T-helper 22 cell (primary cell): ENCODE data around the gene PMVK.
"Not testable (repeated sequence)": the region's sequence is repeated elsewhere in the genome, so short reads cannot be mapped to it uniquely, and the experiment has no call there.

ENCODE experiments used
- DNase-seq: peaks from one replicate; pipeline ENCODE4 v3.0.0-alpha.2; 2020; ENCODE audit warnings: low read depth

The PMVK gene

GRCh38 chr1:154936555-154937084 is at the start of gene PMVK:
PMVK (minus strand) TSS chr1:154936719; CDS start chr1:154936685, 34 bp downstream.
- peak; percentile 94 for DNase-seq

DNA sequence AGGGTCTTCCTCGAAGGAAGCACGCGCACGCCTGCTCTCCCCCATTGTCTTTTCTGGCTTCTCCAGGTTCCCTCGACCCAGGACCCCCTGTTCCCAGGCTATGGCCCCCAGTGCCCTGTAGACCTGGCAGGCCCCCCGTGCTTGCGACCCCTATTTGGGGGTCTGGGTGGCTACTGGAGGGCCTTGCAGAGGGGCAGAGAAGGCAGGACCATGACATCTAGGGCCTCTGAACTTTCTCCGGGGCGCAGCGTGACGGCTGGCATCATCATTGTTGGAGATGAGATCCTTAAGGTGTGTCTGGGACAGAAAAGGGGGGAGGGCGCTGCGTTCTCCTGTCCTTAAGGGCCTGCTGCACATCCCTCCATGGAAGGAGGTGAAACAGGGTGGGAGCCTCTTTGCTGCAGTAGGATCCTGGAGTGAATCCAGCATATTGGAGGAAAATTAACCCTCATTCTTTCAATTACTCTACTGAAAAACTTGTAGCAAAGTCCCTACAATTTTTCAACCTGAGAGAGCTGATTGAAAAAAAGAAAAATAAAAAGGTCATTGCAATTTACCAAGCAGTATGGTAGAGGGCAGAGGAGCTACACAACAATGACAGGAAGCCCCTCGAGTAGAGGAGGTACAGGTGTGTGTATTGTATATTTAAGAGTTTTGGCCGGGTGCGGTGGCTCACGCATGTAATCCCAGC is 47.4 kb upstream of the PMVK start:
- no peak for DNase-seq

DNA sequence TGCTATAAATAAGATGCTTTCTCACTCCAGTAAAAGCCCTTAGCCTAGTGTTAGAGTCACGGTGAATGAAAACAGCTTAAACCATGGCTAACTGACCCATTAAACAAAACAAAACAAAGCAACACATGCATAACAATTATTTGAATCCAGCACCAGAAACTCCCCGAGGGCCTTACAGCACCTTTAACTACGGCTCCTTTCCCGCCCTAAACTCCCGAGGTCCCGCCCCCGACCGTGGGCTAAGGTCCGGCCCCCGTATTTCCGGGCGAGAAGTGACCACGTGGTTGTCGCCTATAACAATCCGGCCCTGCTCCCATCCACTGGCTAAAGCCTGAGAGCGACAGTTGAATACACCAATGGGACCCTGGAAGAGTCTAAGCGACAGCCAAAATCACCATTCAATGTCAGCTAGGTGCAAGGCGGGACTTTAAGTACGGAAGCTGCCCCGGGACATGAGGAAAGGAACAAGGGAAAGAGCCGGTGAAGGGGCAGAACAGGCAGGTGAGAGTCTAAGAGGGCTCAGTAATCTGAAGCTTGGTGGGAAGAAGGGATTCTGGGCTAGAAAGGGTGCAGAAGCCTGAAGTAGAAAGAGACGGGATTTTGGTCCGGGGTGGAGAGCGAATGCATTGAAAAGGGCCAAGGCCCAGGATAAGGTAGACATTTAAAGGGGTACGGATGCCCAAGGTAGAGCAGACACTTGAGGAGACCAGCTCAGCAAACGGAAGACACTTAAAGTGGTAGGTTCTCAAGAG is 46.6 kb upstream of the PMVK start, which contains the start of gene FLAD1:
Gene FLAD1 (plus strand): TSS at position 448 of the 752 bp plus-strand sequence. CDS start 351 bp downstream, outside the sequence.
- DNase-seq: peak; percentile 96

GRCh38 chr1:154982341-154982740 is 45.8 kb upstream of the PMVK start:
- no peak for DNase-seq

GRCh38 chr1:154978360-154978759 is 41.8 kb upstream of the PMVK start:
- no peak for DNase-seq

GRCh38 chr1:154977762-154978161 is 41.2 kb upstream of the PMVK start:
- not testable (repeated sequence) for DNase-seq

GRCh38 chr1:154975409-154976059 is 39.0 kb upstream of the PMVK start:
- DNase-seq: peak; percentile 41

DNA sequence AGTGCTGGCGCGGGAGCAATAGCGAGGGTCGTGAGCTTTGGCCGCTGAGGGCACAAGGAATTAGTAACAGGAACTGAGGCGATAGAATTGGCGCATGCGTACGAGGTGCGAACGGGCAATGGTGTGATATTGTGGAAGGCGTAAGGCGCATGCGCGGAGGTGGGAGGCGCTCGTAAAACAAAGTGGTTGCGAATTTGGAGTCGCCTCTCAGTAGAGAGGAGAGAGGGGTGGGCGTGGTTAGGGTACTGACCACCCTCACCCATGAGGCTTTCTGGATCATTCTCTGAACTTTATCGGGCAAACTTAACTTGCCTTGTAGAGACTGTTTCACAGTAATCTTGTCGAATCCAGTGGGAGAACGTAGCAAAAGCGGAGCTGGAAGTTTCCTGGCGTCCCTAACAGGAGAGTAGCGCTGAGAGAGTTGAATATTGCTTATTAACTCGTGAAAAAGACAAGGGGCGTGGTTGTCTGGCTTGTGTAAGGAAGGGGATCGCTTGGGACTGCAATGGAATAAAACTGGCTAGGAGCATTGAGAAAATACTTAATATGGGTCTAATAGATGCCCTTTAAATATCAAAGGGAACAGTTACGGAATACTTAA is 38.4 kb upstream of the PMVK start:
- DNase-seq: peak; percentile 91

DNA sequence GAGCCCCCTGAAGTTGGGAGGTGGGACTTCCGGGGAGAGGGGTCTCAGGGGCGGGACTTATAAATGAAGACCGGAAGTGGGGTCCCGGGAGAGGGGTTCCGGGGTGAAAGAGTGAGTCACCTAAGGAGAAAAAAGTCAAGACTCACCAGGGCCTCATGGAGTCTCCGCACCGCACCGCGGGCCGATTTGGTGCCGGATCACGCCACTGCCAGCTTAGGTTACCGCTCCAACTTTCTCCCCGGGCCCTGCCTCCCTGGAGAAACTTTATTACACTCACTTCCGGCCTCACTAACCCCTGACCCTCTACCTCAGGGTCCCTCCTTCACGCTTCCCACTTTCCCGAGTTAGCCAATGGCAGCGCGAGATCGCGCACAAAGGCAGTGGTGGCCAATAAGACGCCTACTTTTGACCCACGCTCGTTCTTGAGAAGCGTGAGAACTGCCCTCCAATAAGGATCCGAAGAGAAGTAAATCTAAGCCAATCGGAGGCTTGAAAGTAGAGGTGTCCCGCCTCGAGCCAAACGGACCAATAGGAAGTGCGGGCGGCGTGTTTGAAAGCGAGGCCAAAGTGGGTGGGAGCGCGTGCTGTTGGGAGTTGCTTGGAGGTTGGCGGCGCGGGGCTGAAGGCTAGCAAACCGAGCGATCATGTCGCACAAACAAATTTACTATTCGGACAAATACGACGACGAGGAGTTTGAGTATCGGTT is 37.7 kb upstream of the PMVK start, which contains the start of gene CKS1B:
Gene CKS1B (plus strand): TSS at position 580 of the 706 bp plus-strand sequence. CDS start 65 bp downstream, at position 645.
- DNase-seq: peak; percentile 93

GRCh38 chr1:154973344-154974101 is 37.0 kb upstream of the PMVK start:
- DNase-seq: peak; percentile 82

GRCh38 chr1:154972517-154973343 is 36.2 kb upstream of the PMVK start:
- no peak for DNase-seq

DNA sequence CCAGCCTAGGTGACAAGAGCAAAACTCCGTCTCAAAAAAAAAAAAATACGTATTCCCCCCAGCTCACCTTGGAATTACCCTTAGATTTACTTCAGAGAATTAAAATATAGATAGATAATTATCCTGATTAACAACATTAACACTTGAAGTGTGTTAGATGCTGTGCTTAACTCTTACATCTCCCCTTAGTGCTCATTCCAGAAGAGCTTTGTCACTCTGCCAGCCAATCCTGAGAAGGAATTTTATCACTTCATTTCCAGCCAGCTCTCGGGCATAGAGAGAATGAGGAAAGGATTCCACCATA is 35.6 kb upstream of the PMVK start:
- no peak for DNase-seq

- DNase-seq: no peak
Measured at GRCh38 chr1:154971341-154971998, 35.0 kb upstream of the PMVK start.

DNA sequence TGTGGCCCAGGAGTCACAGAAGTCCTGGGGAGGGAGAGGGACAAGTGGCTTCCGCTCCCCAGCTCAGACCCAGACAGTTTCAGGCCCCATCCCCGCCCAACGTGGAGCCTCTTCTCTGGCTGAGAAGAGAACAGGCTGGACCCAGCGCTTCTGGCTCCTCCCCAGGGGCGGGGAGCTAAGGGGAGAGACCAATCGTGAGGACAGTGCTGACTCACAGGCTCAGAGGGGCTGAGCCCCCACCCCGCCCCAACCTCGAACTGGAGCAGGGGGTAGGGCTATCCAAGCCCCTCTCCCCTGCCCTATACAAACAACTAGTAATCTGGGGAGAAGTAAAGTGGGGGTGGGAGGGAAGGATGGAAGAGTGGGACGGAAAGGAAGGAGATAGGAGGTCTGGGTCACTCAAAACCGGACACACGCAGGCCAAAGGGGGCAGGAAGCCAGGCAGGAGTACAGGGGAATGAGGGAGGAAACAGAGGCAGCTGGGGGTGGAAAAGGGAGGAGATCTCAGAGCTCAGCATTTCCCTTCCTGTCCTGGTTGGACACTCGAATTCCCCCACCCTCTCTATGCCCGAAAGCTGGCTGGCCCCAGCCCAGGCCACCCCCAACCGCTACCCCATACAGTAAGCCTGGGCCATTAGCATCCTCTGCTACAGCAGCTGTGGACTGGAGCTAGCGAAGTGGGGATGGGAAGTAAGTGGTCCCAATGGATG is 34.3 kb upstream of the PMVK start, which contains the start of gene SHC1:
Gene SHC1 (minus strand): TSS at position 117 of the 710 bp plus-strand sequence. CDS start 221 bp downstream, outside the sequence.
- no peak for DNase-seq

- no peak for DNase-seq
Measured at GRCh38 chr1:154969860-154970452, 33.4 kb upstream of the PMVK start.

DNA sequence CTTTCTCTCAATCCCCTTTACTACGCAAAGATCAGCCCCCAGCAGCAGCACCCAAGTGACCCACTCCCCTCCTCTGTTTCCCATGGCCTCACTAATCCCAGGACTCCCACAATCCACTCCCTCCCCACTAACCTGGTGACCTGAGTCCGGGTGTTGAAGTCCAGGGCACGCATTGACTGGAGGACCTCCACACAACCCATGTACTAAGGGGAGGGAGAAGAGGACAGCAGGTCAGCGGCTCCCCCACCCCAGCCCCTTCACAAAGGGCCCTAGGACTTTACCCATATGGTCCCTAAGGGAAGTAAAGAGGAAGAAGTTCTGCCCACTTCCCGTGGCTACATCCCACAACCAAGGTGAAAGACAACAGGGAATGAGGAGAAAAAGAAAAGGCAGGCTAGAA is 32.7 kb upstream of the PMVK start:
- no peak for DNase-seq

GRCh38 chr1:154968731-154969130 is 32.2 kb upstream of the PMVK start:
- DNase-seq: no peak

GRCh38 chr1:154967331-154967950 is 30.9 kb upstream of the PMVK start:
- no peak for DNase-seq
